ENCODE measurements around the gene CHRNA5.

DNA sequence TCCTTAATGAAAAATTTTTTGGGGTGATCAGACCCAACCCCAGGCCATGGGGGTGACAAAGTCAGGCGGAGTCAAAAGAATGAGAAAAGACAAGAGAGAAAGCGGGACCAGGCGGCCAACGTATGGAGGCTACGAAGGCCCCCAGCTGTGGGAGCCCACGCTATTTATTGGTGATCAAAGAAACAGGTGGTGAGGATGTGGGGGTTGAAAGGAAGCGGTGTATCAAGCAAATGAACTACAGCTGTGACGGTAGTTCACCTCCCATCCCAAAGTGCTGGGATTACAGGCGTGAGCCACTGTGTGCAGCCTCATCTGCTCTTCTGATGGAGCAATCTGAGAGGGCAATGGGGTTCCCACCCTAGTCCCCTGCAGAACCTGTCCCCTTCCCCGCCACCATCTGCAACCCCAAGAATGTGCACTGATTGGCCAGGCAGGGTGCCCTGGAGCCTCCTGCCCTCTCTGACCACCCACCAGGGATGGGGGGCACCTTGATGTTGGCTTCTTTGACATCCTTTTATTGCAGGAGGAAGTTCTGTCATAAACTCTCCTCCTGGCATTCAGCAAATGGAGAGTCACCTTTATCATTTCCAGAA is 56.6 kb downstream of the CHRNA5 start:
- TF ChIP-seq CTCF (IDR thresholded peaks at IDR 0.05): no peak
- no peak for TF ChIP-seq POLR2A (IDR thresholded peaks at IDR 0.05)
- TF ChIP-seq POLR2AphosphoS5 (IDR thresholded peaks at IDR 0.05): no peak

Measured in sigmoid colon (tissue), 4 donors.